ENCODE data around the gene KCNAB2. TPM values are rescaled to one million over a fixed set of nuclear protein-coding genes. Genes with fewer than 3 reads are reported as not detected.

KCNAB2 gene
- polyA plus RNA-seq, 1 of the 3 experiments (the other 2 are of a cell fraction), result 7.6 TPM

DNA sequence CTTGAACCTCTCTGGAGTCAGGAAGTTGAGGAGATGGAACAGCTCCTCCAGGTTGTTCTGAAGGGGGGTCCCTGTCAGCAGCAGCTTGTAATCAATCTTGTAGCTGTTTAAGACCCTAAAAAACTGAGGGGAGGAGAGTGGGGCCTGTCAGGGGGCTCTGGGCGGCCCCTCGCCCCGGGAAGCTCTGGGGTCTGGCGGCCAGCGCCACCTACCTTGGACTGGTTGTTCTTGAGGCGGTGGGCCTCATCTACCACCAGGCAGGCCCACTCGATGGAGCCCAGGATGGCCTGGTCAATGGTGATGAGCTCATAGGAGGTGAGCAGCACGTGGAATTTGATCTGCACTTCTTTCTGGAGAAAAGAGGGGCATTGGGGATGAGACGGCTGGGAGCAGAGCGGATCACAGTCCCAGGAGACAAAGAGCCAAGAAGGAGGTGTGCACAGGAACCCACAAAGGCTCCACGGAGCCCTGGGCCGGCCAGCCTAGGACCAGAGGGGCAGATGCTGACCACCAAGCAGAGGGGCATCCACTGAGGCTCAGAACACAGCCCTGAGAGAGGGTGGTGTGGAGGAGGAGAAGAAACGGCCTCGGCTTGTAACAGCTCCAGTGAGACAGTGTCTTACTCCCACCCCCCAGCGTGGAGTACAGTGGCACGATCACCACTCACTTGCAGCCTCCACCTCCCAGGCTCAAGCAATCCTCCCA, 91.0 kb downstream of the KCNAB2 start:
- Histone ChIP-seq H2AFZ (ENCODE audit: low read depth) (no peak overlapping the region), H3K36me3 (replicated peaks in 1 of 2; ENCODE audit: control insufficient read depth in 1 of 2, insufficient read depth in 2 of 2, low read length in 1 of 2) (no peaks in the 10 kb centered on the region), H3K9me2 (no peaks in the 10 kb centered on the region), H3F3A (replicated peaks; ENCODE audit: insufficient read depth) (no peaks in the 10 kb centered on the region), H3K4me2 (no peak overlapping the region), H3K4me1 (ENCODE audit: control insufficient read depth in 1 of 2, insufficient read depth in 2 of 2, low read depth in 1 of 2, low read length in 1 of 2) (no peaks in the 10 kb centered on the region), H3K9me3 (0 out of 2 replicates have a peak, but pooled peaks cover 5% of the 10 kb centered on the region), H3K4me3 (ENCODE audit: low read depth in 2 of 2, low read length in 1 of 2) (no peak overlapping the region), H3K27me3 (ENCODE audit: insufficient read depth) (no peaks in the 10 kb centered on the region), H3K27ac (ENCODE audit: low read depth in 2 of 2, low read length in 1 of 2) (no peak overlapping the region), H4K20me1 (ENCODE audit: insufficient read depth) (no peaks in the 10 kb centered on the region), H3K9ac (no peak overlapping the region), H3K79me2 (ENCODE audit: insufficient read depth) (no peaks in the 10 kb centered on the region)
- ChIA-PET CTCF (interaction anchor here (1.2 to 1.5 kb wide), 3 partner anchors 28 to 95 kb away, joined by 3 to 4 read pairs (median 3); no protein-coding TSS in a partner anchor), POLR2A (no interaction called here)
- TF ChIP-seq, protein P1, sequence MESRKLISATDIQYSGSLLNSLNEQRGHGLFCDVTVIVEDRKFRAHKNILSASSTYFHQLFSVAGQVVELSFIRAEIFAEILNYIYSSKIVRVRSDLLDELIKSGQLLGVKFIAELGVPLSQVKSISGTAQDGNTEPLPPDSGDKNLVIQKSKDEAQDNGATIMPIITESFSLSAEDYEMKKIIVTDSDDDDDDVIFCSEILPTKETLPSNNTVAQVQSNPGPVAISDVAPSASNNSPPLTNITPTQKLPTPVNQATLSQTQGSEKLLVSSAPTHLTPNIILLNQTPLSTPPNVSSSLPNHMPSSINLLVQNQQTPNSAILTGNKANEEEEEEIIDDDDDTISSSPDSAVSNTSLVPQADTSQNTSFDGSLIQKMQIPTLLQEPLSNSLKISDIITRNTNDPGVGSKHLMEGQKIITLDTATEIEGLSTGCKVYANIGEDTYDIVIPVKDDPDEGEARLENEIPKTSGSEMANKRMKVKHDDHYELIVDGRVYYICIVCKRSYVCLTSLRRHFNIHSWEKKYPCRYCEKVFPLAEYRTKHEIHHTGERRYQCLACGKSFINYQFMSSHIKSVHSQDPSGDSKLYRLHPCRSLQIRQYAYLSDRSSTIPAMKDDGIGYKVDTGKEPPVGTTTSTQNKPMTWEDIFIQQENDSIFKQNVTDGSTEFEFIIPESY (IDR thresholded peaks at IDR 0.05; ENCODE audit: borderline replicate concordance, low read depth), result no peak
- WGBS (ENCODE audit: low lambda C conversion rate), result 57% methylated on average over 10 of the region's 16 CpGs
- DNase-seq, result no peak

DNA sequence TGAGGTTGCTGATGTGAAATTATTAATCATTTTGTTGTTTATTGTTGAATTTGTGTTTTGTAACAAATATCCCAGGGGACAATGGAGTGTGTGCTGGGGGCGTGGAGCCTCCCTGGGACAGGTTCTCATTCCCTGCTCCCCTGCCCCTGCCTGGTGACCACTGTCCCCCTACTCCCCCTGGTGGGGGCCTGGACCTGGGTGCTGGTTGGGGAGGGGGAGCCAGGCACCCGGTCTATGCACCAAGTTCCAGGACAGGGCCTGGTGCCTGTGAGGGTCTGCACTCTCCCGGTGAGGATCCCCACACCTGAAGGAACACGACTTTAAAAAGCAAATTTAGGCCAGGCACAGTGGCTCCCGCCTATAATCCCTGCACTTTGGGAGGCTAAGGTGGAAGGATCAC, 92.1 kb downstream of the KCNAB2 start:
- Histone ChIP-seq H3K79me2 (ENCODE audit: insufficient read depth) (no peaks in the 10 kb centered on the region), H3K9ac (no peak overlapping the region), H3F3A (replicated peaks; ENCODE audit: insufficient read depth) (no peaks in the 10 kb centered on the region), H3K4me3 (ENCODE audit: low read depth in 2 of 2, low read length in 1 of 2) (no peak overlapping the region), H2AFZ (ENCODE audit: low read depth) (no peak overlapping the region), H4K20me1 (ENCODE audit: insufficient read depth) (no peaks in the 10 kb centered on the region), H3K27me3 (ENCODE audit: insufficient read depth) (no peaks in the 10 kb centered on the region), H3K27ac (ENCODE audit: low read depth in 2 of 2, low read length in 1 of 2) (no peak overlapping the region), H3K4me2 (no peak overlapping the region), H3K9me2 (no peaks in the 10 kb centered on the region), H3K9me3 (no peaks in the 10 kb centered on the region), H3K4me1 (ENCODE audit: control insufficient read depth in 1 of 2, insufficient read depth in 2 of 2, low read depth in 1 of 2, low read length in 1 of 2) (no peaks in the 10 kb centered on the region), H3K36me3 (replicated peaks in 1 of 2; ENCODE audit: control insufficient read depth in 1 of 2, insufficient read depth in 2 of 2, low read length in 1 of 2) (no peaks in the 10 kb centered on the region)
- ChIA-PET POLR2A (no interaction called here), CTCF (interaction anchor here (1.3 kb wide), 1 partner anchor 96 kb away, joined by 4 read pairs; no protein-coding TSS in a partner anchor)
- TF ChIP-seq, protein P2, sequence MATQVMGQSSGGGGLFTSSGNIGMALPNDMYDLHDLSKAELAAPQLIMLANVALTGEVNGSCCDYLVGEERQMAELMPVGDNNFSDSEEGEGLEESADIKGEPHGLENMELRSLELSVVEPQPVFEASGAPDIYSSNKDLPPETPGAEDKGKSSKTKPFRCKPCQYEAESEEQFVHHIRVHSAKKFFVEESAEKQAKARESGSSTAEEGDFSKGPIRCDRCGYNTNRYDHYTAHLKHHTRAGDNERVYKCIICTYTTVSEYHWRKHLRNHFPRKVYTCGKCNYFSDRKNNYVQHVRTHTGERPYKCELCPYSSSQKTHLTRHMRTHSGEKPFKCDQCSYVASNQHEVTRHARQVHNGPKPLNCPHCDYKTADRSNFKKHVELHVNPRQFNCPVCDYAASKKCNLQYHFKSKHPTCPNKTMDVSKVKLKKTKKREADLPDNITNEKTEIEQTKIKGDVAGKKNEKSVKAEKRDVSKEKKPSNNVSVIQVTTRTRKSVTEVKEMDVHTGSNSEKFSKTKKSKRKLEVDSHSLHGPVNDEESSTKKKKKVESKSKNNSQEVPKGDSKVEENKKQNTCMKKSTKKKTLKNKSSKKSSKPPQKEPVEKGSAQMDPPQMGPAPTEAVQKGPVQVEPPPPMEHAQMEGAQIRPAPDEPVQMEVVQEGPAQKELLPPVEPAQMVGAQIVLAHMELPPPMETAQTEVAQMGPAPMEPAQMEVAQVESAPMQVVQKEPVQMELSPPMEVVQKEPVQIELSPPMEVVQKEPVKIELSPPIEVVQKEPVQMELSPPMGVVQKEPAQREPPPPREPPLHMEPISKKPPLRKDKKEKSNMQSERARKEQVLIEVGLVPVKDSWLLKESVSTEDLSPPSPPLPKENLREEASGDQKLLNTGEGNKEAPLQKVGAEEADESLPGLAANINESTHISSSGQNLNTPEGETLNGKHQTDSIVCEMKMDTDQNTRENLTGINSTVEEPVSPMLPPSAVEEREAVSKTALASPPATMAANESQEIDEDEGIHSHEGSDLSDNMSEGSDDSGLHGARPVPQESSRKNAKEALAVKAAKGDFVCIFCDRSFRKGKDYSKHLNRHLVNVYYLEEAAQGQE (IDR thresholded peaks at IDR 0.05; ENCODE audit: low read depth, low read length), result no peak
- no peak for TF ChIP-seq TEAD4 (IDR thresholded peaks at IDR 0.05; ENCODE audit: borderline replicate concordance, insufficient read depth)
- no peak for TF ChIP-seq JUND (IDR thresholded peaks at IDR 0.05)
- no peak for TF ChIP-seq NRF1 (IDR thresholded peaks at IDR 0.05; ENCODE audit: low read depth, low read length)
- no peak for TF ChIP-seq EP300 (IDR thresholded peaks at IDR 0.05; ENCODE audit: borderline replicate concordance in 1 of 2, low read depth in 1 of 2, low read length in 1 of 2)
- no peak for TF ChIP-seq ELF1 (IDR thresholded peaks at IDR 0.05)
- no peak for DNase-seq
- 21% methylated on average over 4 of the region's 5 CpGs for WGBS (ENCODE audit: low lambda C conversion rate)
